K562 (cell line): ENCODE data around the gene C19orf12. TPM values are rescaled to one million over a fixed set of nuclear protein-coding genes. Genes with fewer than 3 reads are reported as not detected.

Experiments
- ATAC-seq: fragments of 200-7000 bp; cut with Tn5 transposase; 3 replicates; pipeline ENCODE4 v1.9.1; 2020; ENCODE audit warnings: moderate library complexity
- BruUV-seq: library from RNA; stranded (reverse); fragments of 400-500 nt; replicated peaks from 2 replicates; lab custom pipeline; 2021; lab: Mats Ljungman, UMichigan
- CTCF ChIA-PET: fragments of 300-600 bp; formaldehyde crosslinking; extraction: SDS; loops from one replicate; lab custom pipeline; 2021; ENCODE audit warnings: low intra/inter-chr PET ratio; lab: Yijun Ruan, JAX
- POLR2A ChIA-PET: fragments of 300-600, 350-650 bp; sonication (Branson Sonifier 250); formaldehyde crosslinking; extraction: SDS; loops from one replicate; lab custom pipeline; 2021; ENCODE audit warnings: antibody characterized with exemption, inconsistent platforms; lab: Yijun Ruan, JAX
- DNase-seq, 4 experiments: peaks; one replicate each; pipeline versions ENCODE4 v3.0.0 to v3.0.0-alpha.2; 2011 to 2018; ENCODE audit warnings: low spot score in 3 of 4, mixed read lengths in 3 of 4; ENCODE audit errors: extremely low read depth in 1 of 4
- FAIRE-seq: peaks from 2 replicates; lab custom pipeline; 2011; peaks lifted over from hg19 to GRCh38; lab: Jason Lieb, UNC
- H2AFZ ChIP-seq: 2 replicates; pipeline ENCODE4 v1.6.0; 2011; ENCODE audit warnings: low read depth, low read length, control low read depth, inconsistent platforms
- H3K27ac ChIP-seq: fragments of 200-600 bp; 3 replicates; pipeline ENCODE4 v1.8.0; 2011; ENCODE audit warnings: low read depth, mild to moderate bottlenecking, control low read depth, inconsistent platforms, low read length, moderate library complexity, mixed read lengths; ENCODE audit errors: extremely low read depth
- H3K27me3 ChIP-seq, 2 experiments: fragments of 300-600 bp in 1 of 2; 2 replicates in 1 of 2; 3 replicates in 1 of 2; pipeline versions ENCODE4 v1.6.0 to v1.8.0; 2011; ENCODE audit warnings: inconsistent platforms in 2 of 2, low read length in 2 of 2, mild to moderate bottlenecking in 1 of 2, mixed read lengths in 1 of 2, moderate library complexity in 1 of 2; ENCODE audit not compliant: control insufficient read depth in 2 of 2, insufficient read depth in 2 of 2
- H3K36me3 ChIP-seq: fragments of 300-600 bp; 3 replicates; pipeline ENCODE4 v1.8.0; 2011; ENCODE audit warnings: mild to moderate bottlenecking, low read length, inconsistent platforms; ENCODE audit not compliant: control insufficient read depth, insufficient read depth
- H3K4me1 ChIP-seq, 2 experiments: fragments of 200-600 bp in 1 of 2; replicated peaks in 1 of 2; 2 replicates in 1 of 2; 3 replicates in 1 of 2; pipeline versions ENCODE4 v1.5.1 to v1.8.0; 2011; ENCODE audit warnings: inconsistent platforms in 2 of 2, low read length in 2 of 2, mild to moderate bottlenecking in 1 of 2, mixed read lengths in 1 of 2, moderate library complexity in 1 of 2; ENCODE audit not compliant: control insufficient read depth in 2 of 2, insufficient read depth in 2 of 2
- H3K4me2 ChIP-seq: 2 replicates; pipeline ENCODE4 v1.6.1; 2011; ENCODE audit warnings: low read length, control low read depth, inconsistent platforms, mixed read lengths; ENCODE audit not compliant: insufficient read depth
- H3K4me3 ChIP-seq: fragments of 200-600 bp; sonication (generic), shearing (Covaris generic); 2 replicates; pipeline ENCODE4 v1.5.1; 2016; ENCODE audit warnings: control low read depth, inconsistent platforms
- H3K79me2 ChIP-seq: fragments of 200-600 bp; 3 replicates; pipeline ENCODE4 v1.8.0; 2011; ENCODE audit warnings: low read length, inconsistent platforms; ENCODE audit not compliant: control insufficient read depth, insufficient read depth
- H3K9ac ChIP-seq, 2 experiments: 2 replicates each; pipeline versions ENCODE4 v1.6.0 to v1.6.1; 2011; ENCODE audit warnings: low read depth in 2 of 2, low read length in 2 of 2, control low read depth in 1 of 2, inconsistent platforms in 1 of 2, mild to moderate bottlenecking in 1 of 2, mixed read lengths in 1 of 2; ENCODE audit not compliant: insufficient read depth in 1 of 2
- H3K9me1 ChIP-seq: one replicate; pipeline ENCODE4 v1.6.0; 2011; ENCODE audit warnings: inconsistent platforms, mild to moderate bottlenecking, low read length, moderate library complexity; ENCODE audit not compliant: control insufficient read depth, insufficient read depth
- H3K9me3 ChIP-seq: replicated peaks from 2 replicates; pipeline ENCODE4 v1.5.1; 2011; ENCODE audit warnings: low read depth, low read length, inconsistent platforms; ENCODE audit not compliant: control insufficient read depth, insufficient read depth
- H4K20me1 ChIP-seq: replicated peaks from 2 replicates; pipeline ENCODE4 v1.6.1; 2011; ENCODE audit warnings: low read length, inconsistent platforms, mixed read lengths; ENCODE audit not compliant: control insufficient read depth, insufficient read depth
- FOXK2 ChIP-seq, 2 experiments: fragments of 450-650 bp; IDR thresholded peaks in 1 of 2; conservative IDR thresholded peaks in 1 of 2; 2 replicates each; pipeline ENCODE4 v1.6.1; 2016; ENCODE audit warnings: low read depth in 2 of 2, mild to moderate bottlenecking in 1 of 2
- GATA2 ChIP-seq: sonication (generic); formaldehyde crosslinking; IDR thresholded peaks from 2 replicates; pipeline ENCODE4 v1.4.0; 2020; ENCODE audit warnings: mild to moderate bottlenecking, missing genetic modification reagents
- IRF2 ChIP-seq: sonication (generic); formaldehyde crosslinking; IDR thresholded peaks from 2 replicates; pipeline ENCODE4 v1.8.1; 2022; ENCODE audit warnings: mild to moderate bottlenecking, missing genetic modification reagents
- NFXL1 ChIP-seq: fragments of 450-650 bp; formaldehyde crosslinking; IDR thresholded peaks from 2 replicates; pipeline ENCODE4 v1.4.0; 2021; ENCODE audit warnings: mild to moderate bottlenecking
- RBM34 ChIP-seq: fragments of 200-400 bp; formaldehyde crosslinking; IDR thresholded peaks from 2 replicates; pipeline ENCODE4 v1.6.1; 2018; ENCODE audit warnings: low read length, borderline replicate concordance; ENCODE audit not compliant: insufficient read depth
- SP2 ChIP-seq: IDR thresholded peaks from 2 replicates; pipeline ENCODE4 v1.6.1; 2011; ENCODE audit warnings: mild to moderate bottlenecking, low read depth, low read length, moderate library complexity; ENCODE audit not compliant: poor library complexity, severe bottlenecking; ENCODE audit errors: extremely low read depth
- SRSF3 ChIP-seq: fragments of 200-400 bp; formaldehyde crosslinking; IDR thresholded peaks from 2 replicates; pipeline ENCODE4 v1.6.1; 2016; ENCODE audit warnings: mild to moderate bottlenecking, low read length, moderate library complexity; ENCODE audit not compliant: insufficient read depth
- SRSF7 ChIP-seq: fragments of 200-400 bp; formaldehyde crosslinking; optimal IDR thresholded peaks from 2 replicates; pipeline ENCODE3; 2017; ENCODE audit warnings: mild to moderate bottlenecking, low read depth, low read length
- TOE1 ChIP-seq, 2 experiments: fragments of 450-650 bp in 1 of 2; sonication (generic) in 1 of 2; formaldehyde crosslinking in 1 of 2; IDR thresholded peaks; 2 replicates each; pipeline versions ENCODE4 v1.7.1 to v1.8.0; 2016 to 2022; ENCODE audit warnings: borderline replicate concordance in 2 of 2, mild to moderate bottlenecking in 2 of 2, antibody characterized with exemption in 1 of 2, inconsistent platforms in 1 of 2, low read depth in 1 of 2, missing genetic modification reagents in 1 of 2, moderate library complexity in 1 of 2
- TRIM24 ChIP-seq, 2 experiments: fragments of 450-650 bp; IDR thresholded peaks; 2 replicates each; pipeline ENCODE4 v1.6.1; 2016
- ZNF140 ChIP-seq: fragments of 250-450 bp; sonication (Bioruptor Pico); IDR thresholded peaks from 2 replicates; pipeline ENCODE4 v1.8.0; 2021; ENCODE audit warnings: moderate library complexity, mild to moderate bottlenecking, inconsistent platforms
- WGBS: fragments of 100-300 bp; shearing (Covaris generic); methylation state at CpG from one replicate; pipeline ENCODE4 v1.1.6; 2016; ENCODE audit warnings: low coverage, mixed read lengths; ENCODE audit not compliant: insufficient coverage; ENCODE audit errors: missing lambda C conversion rate; 5-methylcytosine and 5-hydroxymethylcytosine counted together
- in situ Hi-C: fragments of 300-500 bp; cut with MboI; formaldehyde crosslinking; loops from 4 replicates; pipeline ENCODE4 v1.15.0; 2018; ENCODE audit warnings: inconsistent platforms, mixed read lengths
- intact Hi-C: fragments of 100-400 bp; cut with micrococcal nuclease; formaldehyde crosslinking; loops from 2 replicates; pipeline ENCODE4 v1.14.2; 2022
- polyA plus RNA-seq, 8 experiments: library from polyadenylated mRNA; depleted of rRNA in 4 of 8; stranded (reverse) in 5 of 8; unstranded in 3 of 8; fragments of >200 nt; fragmentation: Nextera tagmentation in 2 of 8; fragmentation: Illumina TruSeq in 1 of 8; extraction: Ambion mirVana in 2 of 8; extraction: Trizol in 1 of 8; gene quantifications; 2 replicates each; pipeline versions ENCODE4 v1.2.1 to v1.2.3, GENCODE V29; 2011 to 2014; ENCODE audit warnings: inconsistent platforms in 1 of 8, missing spikeins in 1 of 8
- total RNA-seq, 7 experiments: library from RNA; depleted of rRNA in 6 of 7; stranded (reverse); fragments of >200 nt in 6 of 7; fragmentation: Illumina TruSeq in 2 of 7; extraction: Trizol in 2 of 7; gene quantifications; 2 replicates each; pipeline versions ENCODE4 v1.2.1 to v1.2.3, GENCODE V29; 2011 to 2021; ENCODE audit warnings: low replicate concordance in 1 of 7
- TF ChIP-seq, protein P1 (sequence below): fragments of 250-450 bp; sonication (Bioruptor Pico); IDR thresholded peaks from 2 replicates; pipeline ENCODE4 v1.5.0; 2020; ENCODE audit warnings: mild to moderate bottlenecking, borderline replicate concordance

The C19orf12 gene
- total and polyA plus RNA-seq, 9 of the 15 experiments (the other 6 are each of a cell fraction or from before 2014, with no cell fraction given): 1.9 to 14.5 (median 10.2) TPM

DNA sequence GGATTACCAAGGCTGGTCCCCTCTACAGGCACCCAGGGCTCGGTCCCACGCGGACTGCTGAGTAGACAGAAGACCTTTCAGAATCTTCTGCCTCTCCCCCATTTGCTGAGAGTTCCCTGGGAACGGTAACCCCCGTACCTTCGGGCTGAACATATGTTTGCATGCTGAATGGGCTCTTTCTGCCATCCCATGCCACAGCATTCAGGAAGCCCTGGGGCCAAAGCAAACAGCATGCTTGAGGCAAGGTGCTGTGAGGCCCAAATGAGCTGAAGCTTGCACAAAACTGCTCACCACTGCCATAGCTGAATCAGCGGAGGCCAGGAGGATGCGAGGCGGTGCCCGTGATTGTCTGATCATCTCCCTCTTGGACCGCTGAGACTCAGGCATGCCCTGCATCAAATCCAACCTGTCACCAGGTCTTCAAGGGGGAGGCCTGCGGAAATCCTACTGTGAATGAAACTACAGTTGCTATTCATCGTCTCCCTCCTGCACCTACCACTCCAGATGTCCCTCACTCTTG is 16.3 kb upstream of the C19orf12 start (continued):
- TF ChIP-seq NFXL1 (CRISPR knock-in tag): no peak

DNA sequence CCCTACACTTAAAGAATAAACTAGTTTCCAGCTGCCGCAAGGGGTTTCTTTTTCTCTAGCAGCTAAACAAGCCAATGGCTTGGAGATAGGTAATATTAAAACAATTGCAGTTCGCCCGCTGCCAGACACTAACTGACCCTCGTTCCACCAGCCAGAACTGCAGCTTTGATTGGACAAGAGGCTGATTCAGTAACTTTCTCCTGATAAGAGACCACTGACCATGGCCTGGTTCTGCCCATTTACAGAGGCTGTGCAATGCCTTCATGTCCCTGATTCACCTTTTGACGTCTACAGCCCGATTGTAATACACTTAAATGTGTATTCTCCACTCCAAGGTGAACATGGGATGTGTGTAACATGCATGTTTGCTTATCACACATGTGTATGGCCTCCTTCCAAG is 12.8 kb upstream of the C19orf12 start:
- Histone ChIP-seq H4K20me1 (peaks cover 13% of the 10 kb centered on the region; the same call in 1 of the 2 replicates), H3K79me2 (no peaks in the 10 kb centered on the region), H3K36me3 (no peaks in the 10 kb centered on the region), H3K4me2 (no peak overlapping the region), H2AFZ (no peak overlapping the region), H3K9ac (no peak overlapping the region), H3K4me1 (peaks cover 0 to 9% of the 10 kb centered on the region in 2 experiments; a peak in 2 of 5 replicates), H3K4me3 (no peak overlapping the region), H3K9me1 (no peaks in the 10 kb centered on the region), H3K9me3 (no peaks in the 10 kb centered on the region)
- POLR2A ChIA-PET: interaction anchor here (0.7 to 2.0 kb wide), 2 partner anchors 11 to 375 kb away, joined by 3 to 5 read pairs; no protein-coding TSS in a partner anchor
- in situ Hi-C loops (no loop called here), intact Hi-C loops (no loop called here)
- WGBS: 0% methylated on average over 6 of the region's 6 CpGs
- no TSS peak for BruUV-seq
- FAIRE-seq: no peak
- DNase-seq: no peak
- ATAC-seq: no peak
- TF ChIP-seq, protein P1, sequence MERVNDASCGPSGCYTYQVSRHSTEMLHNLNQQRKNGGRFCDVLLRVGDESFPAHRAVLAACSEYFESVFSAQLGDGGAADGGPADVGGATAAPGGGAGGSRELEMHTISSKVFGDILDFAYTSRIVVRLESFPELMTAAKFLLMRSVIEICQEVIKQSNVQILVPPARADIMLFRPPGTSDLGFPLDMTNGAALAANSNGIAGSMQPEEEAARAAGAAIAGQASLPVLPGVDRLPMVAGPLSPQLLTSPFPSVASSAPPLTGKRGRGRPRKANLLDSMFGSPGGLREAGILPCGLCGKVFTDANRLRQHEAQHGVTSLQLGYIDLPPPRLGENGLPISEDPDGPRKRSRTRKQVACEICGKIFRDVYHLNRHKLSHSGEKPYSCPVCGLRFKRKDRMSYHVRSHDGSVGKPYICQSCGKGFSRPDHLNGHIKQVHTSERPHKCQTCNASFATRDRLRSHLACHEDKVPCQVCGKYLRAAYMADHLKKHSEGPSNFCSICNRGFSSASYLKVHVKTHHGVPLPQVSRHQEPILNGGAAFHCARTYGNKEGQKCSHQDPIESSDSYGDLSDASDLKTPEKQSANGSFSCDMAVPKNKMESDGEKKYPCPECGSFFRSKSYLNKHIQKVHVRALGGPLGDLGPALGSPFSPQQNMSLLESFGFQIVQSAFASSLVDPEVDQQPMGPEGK (CRISPR knock-in tag): no peak
- no peak for TF ChIP-seq ZNF140 (CRISPR knock-in tag)
- TF ChIP-seq SRSF3: no peak
- no peak for TF ChIP-seq SP2
- no peak for TF ChIP-seq FOXK2 (conservative IDR thresholded peaks at IDR 0.05 in 1 of 2, IDR thresholded peaks at IDR 0.05 in 1 of 2; ENCODE audit: low read depth in 2 of 2)
- TF ChIP-seq TOE1 (IDR thresholded peaks at IDR 0.05; ENCODE audit: borderline replicate concordance): no peak
- TF ChIP-seq TOE1 (CRISPR knock-in tag; IDR thresholded peaks at IDR 0.05; ENCODE audit: borderline replicate concordance, low read depth): no peak
- TF ChIP-seq TRIM24 (IDR thresholded peaks at IDR 0.05): no peak
- TF ChIP-seq SRSF7: no peak
- no peak for TF ChIP-seq IRF2 (CRISPR knock-in tag)
- no peak for TF ChIP-seq GATA2 (CRISPR knock-in tag)
- TF ChIP-seq RBM34: no peak
- TF ChIP-seq, all 486 proteins: peak for 0
- CTCF ChIA-PET: no interaction called here
- Histone ChIP-seq H3K27ac (no peak overlapping the region), H3K27me3 (peaks cover 46 to 54% of the 10 kb centered on the region in 2 experiments)
